MM.1S (cell line): ENCODE data around the gene CHSY1.

Experiments used
- CTCF ChIP-seq: fragments of 300-600 bp; sonication (generic); IDR thresholded peaks from 2 replicates; pipeline ENCODE4 v1.5.1; 2016; ENCODE audit warnings: antibody characterized with exemption, low read length, mixed read lengths
- EZH2 ChIP-seq: fragments of 300-600 bp; sonication (generic); optimal IDR thresholded peaks from 2 replicates; pipeline ENCODE3; 2017; ENCODE audit warnings: low read depth, mild to moderate bottlenecking, antibody characterized with exemption, low read length, mixed read lengths
- EZH2phosphoT487 ChIP-seq: fragments of 300-600 bp; sonication (generic); IDR thresholded peaks from 2 replicates; pipeline ENCODE4 v1.6.1; 2018; ENCODE audit warnings: antibody characterized with exemption, low read length

DNA sequence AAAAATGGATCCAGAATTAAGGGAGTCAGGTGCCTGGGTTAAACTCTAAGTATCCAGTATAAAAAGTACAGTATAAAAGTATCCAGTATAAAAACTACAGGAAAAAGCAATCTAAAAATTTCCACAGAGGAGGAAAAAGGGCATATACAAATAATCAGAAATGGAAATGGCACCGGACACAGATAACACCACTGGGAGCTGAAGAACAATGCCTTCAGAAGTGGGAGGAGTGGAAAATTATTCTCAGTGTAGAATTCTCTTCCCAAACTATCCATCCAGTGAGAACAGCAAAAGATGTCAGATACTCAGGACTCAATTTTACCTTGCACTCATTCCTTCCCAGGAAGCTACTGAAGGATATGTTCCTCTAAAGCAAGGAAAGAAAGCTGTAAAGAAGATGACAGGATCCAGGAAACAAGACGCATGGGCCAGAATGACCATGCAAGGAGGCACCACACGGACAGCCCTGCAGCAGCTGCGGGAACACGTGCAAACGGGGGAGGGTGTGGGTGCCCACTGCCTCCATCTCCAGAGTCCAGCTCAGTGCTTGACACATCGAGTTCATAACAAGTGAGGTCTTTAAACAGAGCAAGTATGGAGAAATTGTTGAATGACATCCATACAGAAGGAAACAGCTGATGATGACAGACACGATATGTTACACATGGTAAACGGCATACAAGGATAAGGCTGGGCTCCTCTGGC, 68.5 kb downstream of the CHSY1 start:
- TF ChIP-seq EZH2 (no peak), CTCF (no peak), EZH2phosphoT487 (no peak)
